ENCODE results near the gene ATP5MC2.
"Not testable (repeated sequence)": the region's sequence is repeated elsewhere in the genome, so short reads cannot be mapped to it uniquely, and the experiment has no call there.

ATP5MC2 gene

GRCh38 chr12:53694756-53695151 lies 18.9 kb upstream of the ATP5MC2 start:
- no peak for DNase-seq (ENCODE audit: low read depth in 2 of 2)

GRCh38 chr12:53688134-53688533 lies 12.3 kb upstream of the ATP5MC2 start:
- no peak for DNase-seq (ENCODE audit: low read depth in 2 of 2)

GRCh38 chr12:53686436-53686835 lies 10.6 kb upstream of the ATP5MC2 start:
- no peak for DNase-seq (ENCODE audit: low read depth in 2 of 2)

GRCh38 chr12:53684654-53685220 lies 8.9 kb upstream of the ATP5MC2 start:
- DNase-seq (ENCODE audit: low read depth in 2 of 2): no peak

- no peak for DNase-seq (ENCODE audit: low read depth in 2 of 2)
Observed at GRCh38 chr12:53683983-53684382, 8.1 kb upstream of the ATP5MC2 start.

GRCh38 chr12:53683494-53683893 lies 7.6 kb upstream of the ATP5MC2 start:
- no peak for DNase-seq (ENCODE audit: low read depth in 2 of 2)

- not testable (repeated sequence) for DNase-seq (ENCODE audit: low read depth in 2 of 2)
Observed at GRCh38 chr12:53680061-53680460, 4.2 kb upstream of the ATP5MC2 start.

GRCh38 chr12:53677800-53678148 lies 1.9 kb upstream of the ATP5MC2 start:
- no peak for DNase-seq (ENCODE audit: low read depth in 2 of 2)

- no peak for DNase-seq (ENCODE audit: low read depth in 2 of 2)
Observed at GRCh38 chr12:53677016-53677799, 1.3 kb upstream of the ATP5MC2 start.

GRCh38 chr12:53676656-53677015 lies 753 bp upstream of the ATP5MC2 start:
- DNase-seq (ENCODE audit: low read depth in 2 of 2): peak in 1 of 2 donors; percentile 18

- no peak for DNase-seq (ENCODE audit: low read depth in 2 of 2)
Observed at GRCh38 chr12:53674977-53675700, 744 bp downstream of the ATP5MC2 start.

GRCh38 chr12:53670971-53671370 lies 4.9 kb downstream of the ATP5MC2 start:
- no peak for DNase-seq (ENCODE audit: low read depth in 2 of 2)

GRCh38 chr12:53670308-53670707 lies 5.6 kb downstream of the ATP5MC2 start:
- no peak for DNase-seq (ENCODE audit: low read depth in 2 of 2)

- no peak for DNase-seq (ENCODE audit: low read depth in 2 of 2)
Observed at GRCh38 chr12:53667080-53667479, 8.8 kb downstream of the ATP5MC2 start.

- DNase-seq (ENCODE audit: low read depth in 2 of 2): no peak
Observed at GRCh38 chr12:53664936-53665335, 10.9 kb downstream of the ATP5MC2 start.

- no peak for DNase-seq (ENCODE audit: low read depth in 2 of 2)
Observed at GRCh38 chr12:53664191-53664590, 11.7 kb downstream of the ATP5MC2 start.

- DNase-seq (ENCODE audit: low read depth in 2 of 2): no peak
Observed at GRCh38 chr12:53660041-53660440, 15.8 kb downstream of the ATP5MC2 start.

- no peak for DNase-seq (ENCODE audit: low read depth in 2 of 2)
Observed at GRCh38 chr12:53659571-53659981, 16.3 kb downstream of the ATP5MC2 start.

GRCh38 chr12:53659011-53659551 lies 16.8 kb downstream of the ATP5MC2 start:
- DNase-seq (ENCODE audit: low read depth in 2 of 2): no peak

- no peak for DNase-seq (ENCODE audit: low read depth in 2 of 2)
Observed at GRCh38 chr12:53657041-53657440, 18.8 kb downstream of the ATP5MC2 start.

GRCh38 chr12:53653595-53653994 lies 22.3 kb downstream of the ATP5MC2 start:
- no peak for DNase-seq (ENCODE audit: low read depth in 2 of 2)

- no peak for DNase-seq (ENCODE audit: low read depth in 2 of 2)
Observed at GRCh38 chr12:53652366-53652765, 23.5 kb downstream of the ATP5MC2 start.

- no peak for DNase-seq (ENCODE audit: low read depth in 2 of 2)
Observed at GRCh38 chr12:53651737-53652136, 24.1 kb downstream of the ATP5MC2 start.

All from activated CD4-positive, alpha-beta T cell treated with anti-CD3 and anti-CD28 coated beads for 24 hours (primary cell).